Calu3 (cell line): Measurements from ENCODE around the gene KIF23. TPM values are rescaled to one million over a fixed set of nuclear protein-coding genes. Genes with fewer than 3 reads are reported as not detected.

Source experiments
- BruUV-seq: library from RNA; stranded (reverse); fragments of 400-500 nt; replicated peaks from 2 replicates; lab custom pipeline; 2021; lab: Mats Ljungman, UMichigan
- CTCF ChIA-PET: fragments of 300-600 bp; sonication (Branson Sonifier 250); formaldehyde crosslinking; loops from one replicate; lab custom pipeline; 2022; ENCODE audit warnings: antibody characterized with exemption; lab: Charles Lee
- DNase-seq: peaks from one replicate; pipeline ENCODE4 v3.0.0; 2022
- H3K27ac Mint-ChIP-seq: one replicate; pipeline ENCODE4 v1.8.0; 2022; ENCODE audit warnings: mixed read lengths; ENCODE audit not compliant: unreplicated experiment
- H3K27me3 Mint-ChIP-seq: one replicate; pipeline ENCODE4 v1.8.0; 2022; ENCODE audit warnings: mixed read lengths; ENCODE audit not compliant: unreplicated experiment
- H3K36me3 Mint-ChIP-seq: one replicate; pipeline ENCODE4 v1.8.0; 2022; ENCODE audit warnings: mild to moderate bottlenecking, moderate library complexity, mixed read lengths; ENCODE audit not compliant: insufficient read depth, unreplicated experiment
- H3K4me1 Mint-ChIP-seq: one replicate; pipeline ENCODE4 v1.8.0; 2022; ENCODE audit warnings: mild to moderate bottlenecking, low read depth, mixed read lengths; ENCODE audit not compliant: unreplicated experiment
- H3K4me3 Mint-ChIP-seq: one replicate; pipeline ENCODE4 v1.8.0; 2022; ENCODE audit warnings: mild to moderate bottlenecking, low read depth, moderate library complexity, mixed read lengths; ENCODE audit not compliant: unreplicated experiment
- H3K9me3 Mint-ChIP-seq: one replicate; pipeline ENCODE4 v1.8.0; 2022; ENCODE audit warnings: low read depth, mixed read lengths; ENCODE audit not compliant: unreplicated experiment
- CTCF ChIP-seq: fragments of 200-600 bp; IDR thresholded peaks from one replicate; pipeline ENCODE4 v1.8.0; 2022; ENCODE audit warnings: antibody characterized with exemption; ENCODE audit not compliant: unreplicated experiment
- intact Hi-C: fragments of 100-400 bp; cut with micrococcal nuclease; formaldehyde crosslinking; loops from one replicate; pipeline ENCODE4 v1.10.0; 2022; ENCODE audit not compliant: unreplicated experiment
- total RNA-seq: library from RNA; stranded (reverse); gene quantifications from 2 replicates; pipeline ENCODE4 v1.2.3, GENCODE V29; 2022

Gene KIF23
- total RNA-seq, 1 experiment from 2014 or later = 108 TPM

DNA sequence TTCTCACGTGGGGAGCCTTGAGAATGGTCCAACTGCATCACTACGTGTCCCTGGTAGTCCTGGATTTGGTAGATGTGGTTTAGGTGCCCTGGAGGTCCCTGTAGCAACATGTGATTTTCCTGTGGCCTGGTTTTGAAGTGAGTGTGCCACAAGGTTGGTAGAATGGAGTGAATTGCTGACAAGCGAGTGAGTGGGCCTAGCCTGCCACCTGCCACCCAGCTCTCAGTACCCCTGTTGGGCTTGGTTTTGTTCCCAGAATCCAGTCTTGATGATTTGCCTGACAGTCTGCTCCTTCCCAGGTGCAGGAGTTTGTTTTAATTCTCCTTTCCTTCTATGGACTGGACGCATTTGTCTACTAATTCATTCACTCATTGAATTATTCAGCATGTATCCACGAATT lies 57.9 kb downstream of the KIF23 start:
- intact Hi-C loops = loop anchor here (10.0 kb wide), 1 partner anchor 513 kb away; no protein-coding TSS in a partner anchor
- Mint-ChIP-seq H3K27me3 (no peaks in the 10 kb centered on the region), H3K27ac (no peak overlapping the region), H3K4me1 (peaks cover 36% of the 10 kb centered on the region), H3K36me3 (peaks cover 8% of the 10 kb centered on the region), H3K4me3 (no peak overlapping the region), H3K9me3 (no peaks in the 10 kb centered on the region)
- DNase-seq = no peak
- BruUV-seq = no TSS peak
- TF ChIP-seq CTCF = no peak
- CTCF ChIA-PET = no interaction called here

DNA sequence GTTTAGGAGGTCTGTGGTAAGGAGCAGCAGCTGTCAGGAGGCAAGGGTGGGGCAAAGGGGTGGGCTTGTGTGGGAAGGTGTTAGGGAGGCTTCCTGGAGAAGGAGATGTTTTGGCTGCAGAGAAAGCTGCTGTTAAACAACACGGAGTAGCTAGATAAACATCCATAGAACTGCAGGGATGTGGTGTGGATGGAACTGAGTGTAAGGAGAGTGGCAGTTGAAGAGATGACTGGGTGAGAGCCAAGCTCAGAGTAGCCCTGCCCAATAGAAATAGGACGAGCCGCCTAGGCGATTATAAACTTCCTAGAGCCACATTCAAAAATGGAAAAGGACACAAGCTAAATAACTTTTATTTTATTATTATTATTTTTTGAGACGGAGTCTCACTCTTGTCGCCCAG lies 58.4 kb downstream of the KIF23 start:
- Mint-ChIP-seq H3K27me3 (no peaks in the 10 kb centered on the region), H3K4me3 (no peak overlapping the region), H3K9me3 (no peaks in the 10 kb centered on the region), H3K36me3 (peaks cover 8% of the 10 kb centered on the region), H3K27ac (no peak overlapping the region), H3K4me1 (peaks cover 31% of the 10 kb centered on the region)
- BruUV-seq = no TSS peak
- DNase-seq = no peak
- TF ChIP-seq CTCF = no peak
- intact Hi-C loops = loop anchor here (10.0 kb wide), 1 partner anchor 512 kb away; no protein-coding TSS in a partner anchor
- CTCF ChIA-PET = interaction anchor here (0.7 kb wide), 1 partner anchor 137 kb away, joined by 5 read pairs; no protein-coding TSS in a partner anchor

DNA sequence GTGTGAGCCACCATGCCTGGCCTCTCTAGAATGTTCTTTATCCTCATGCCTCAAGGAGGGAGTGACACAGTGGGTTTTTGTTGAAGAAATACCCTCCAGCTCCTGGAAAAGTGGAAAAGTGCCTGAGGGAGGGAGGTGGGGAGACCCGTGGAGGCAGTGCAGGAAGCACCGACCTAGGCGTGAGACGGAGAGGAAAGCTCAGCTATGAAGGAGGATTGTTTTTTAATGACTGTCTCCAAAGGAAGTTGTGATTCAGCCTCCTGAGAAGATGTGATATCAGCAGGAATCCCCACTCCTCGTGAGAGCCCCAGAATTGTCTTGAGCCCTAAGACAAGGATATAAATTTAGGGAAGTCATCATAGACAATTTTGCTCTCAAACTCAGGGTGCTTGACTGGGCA lies 60.1 kb downstream of the KIF23 start:
- Mint-ChIP-seq H3K4me1 (peaks cover 21% of the 10 kb centered on the region), H3K27me3 (no peaks in the 10 kb centered on the region), H3K36me3 (no peaks in the 10 kb centered on the region), H3K27ac (no peak overlapping the region), H3K4me3 (no peak overlapping the region), H3K9me3 (no peaks in the 10 kb centered on the region)
- no peak for TF ChIP-seq CTCF
- intact Hi-C loops = loop anchor here (10.0 kb wide), 1 partner anchor 511 kb away; no protein-coding TSS in a partner anchor
- DNase-seq = no peak
- no TSS peak for BruUV-seq
- CTCF ChIA-PET = interaction anchor here (0.6 to 1.2 kb wide), 3 partner anchors 8 to 1008 kb away, joined by 3 to 4 read pairs (median 3); no protein-coding TSS in a partner anchor

GRCh38 chr15:69474846-69475455 lies 60.8 kb downstream of the KIF23 start:
- peaks cover 3% of the 10 kb centered on the region for H3K9me3 Mint-ChIP-seq
- TF ChIP-seq CTCF = no peak
- intact Hi-C loops = loop anchor here (5.0 to 10.0 kb wide), 6 partner anchors 47 to 1012 kb away; partner anchors contain the start of gene TLE3
- peaks cover 16% of the 10 kb centered on the region for H3K4me1 Mint-ChIP-seq
- CTCF ChIA-PET = interaction anchor here (0.6 to 1.2 kb wide), 3 partner anchors 9 to 1007 kb away, joined by 3 to 4 read pairs (median 3); no protein-coding TSS in a partner anchor
- H3K27ac Mint-ChIP-seq = no peak overlapping the region
- BruUV-seq = no TSS peak
- H3K36me3 Mint-ChIP-seq = no peaks in the 10 kb centered on the region
- H3K4me3 Mint-ChIP-seq = no peak overlapping the region
- DNase-seq = peak; percentile 28
- no peaks in the 10 kb centered on the region for H3K27me3 Mint-ChIP-seq
